SK-N-MC (cell line): ENCODE results near the gene TAOK1.

Source experiments
- FOXP2 ChIP-seq: optimal IDR thresholded peaks from 2 replicates; pipeline ENCODE3; 2011; ENCODE audit warnings: mild to moderate bottlenecking, moderate library complexity; ENCODE audit not compliant: insufficient read depth; ENCODE audit errors: extremely low read length, control extremely low read depth
- POLR2AphosphoS5 ChIP-seq: IDR thresholded peaks from 2 replicates; pipeline ENCODE4 v1.6.1; 2012; ENCODE audit warnings: mild to moderate bottlenecking, low read depth, low read length, borderline replicate concordance

DNA sequence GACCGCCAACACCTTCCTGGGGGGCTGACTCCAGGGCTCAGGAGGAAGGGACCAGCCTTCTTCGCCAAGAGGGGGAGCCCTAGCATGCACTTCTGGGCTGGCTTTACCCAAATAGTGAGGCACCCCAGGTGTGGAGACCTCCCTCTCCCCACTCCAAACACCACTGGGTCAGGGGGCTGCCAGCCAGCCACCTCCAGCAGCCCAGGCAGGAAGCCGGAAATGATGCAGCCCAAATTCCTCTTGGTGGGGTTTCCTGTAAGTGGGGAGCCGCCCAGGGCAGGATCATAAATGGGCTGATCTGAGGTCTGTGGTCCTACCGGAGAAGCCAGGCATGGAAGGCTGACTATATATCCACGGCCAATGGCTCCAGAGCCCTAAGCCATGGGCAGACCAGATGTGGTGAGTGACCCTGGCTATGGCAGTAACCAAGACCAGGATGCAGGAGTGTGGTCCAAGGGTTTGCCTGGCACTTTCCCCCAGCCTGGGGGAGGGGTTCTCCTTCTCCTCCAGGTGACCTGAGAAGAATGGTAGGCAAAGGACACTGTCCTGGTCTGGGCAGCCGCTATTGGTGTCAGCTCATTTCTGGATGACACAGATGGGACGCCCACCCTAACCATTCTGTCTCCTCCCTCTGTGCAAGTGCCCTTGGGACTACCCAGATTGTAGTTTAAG lies 195.1 kb downstream of the TAOK1 start:
- TF ChIP-seq FOXP2 (no peak), POLR2AphosphoS5 (no peak)
